ENCODE results near the gene MAP7D3. TPM values are rescaled to one million over a fixed set of nuclear protein-coding genes. Genes with fewer than 3 reads are reported as not detected.

MAP7D3 gene
- total and polyA plus RNA-seq, 2 of the 4 experiments (the other 2 are of a cell fraction), result 10.0 to 23.8 TPM

GRCh38 chrX:136165406-136165805 is 85.8 kb downstream of the MAP7D3 start:
- Histone ChIP-seq H3K9ac (ENCODE audit: low read depth, low read length) (no peak overlapping the region), H3K9me3 (ENCODE audit: control insufficient read depth, insufficient read depth, low read length) (no peaks in the 10 kb centered on the region), H2AK5ac (ENCODE audit: low read depth, low read length) (no peak overlapping the region), H4K91ac (ENCODE audit: insufficient read depth, low read depth, low read length) (no peak overlapping the region), H3K18ac (ENCODE audit: low read depth, low read length) (no peak overlapping the region), H3K9me1 (ENCODE audit: insufficient read depth, low read length) (peaks cover 3% of the 10 kb centered on the region; the same call in 1 of the 2 replicates), H2BK120ac (ENCODE audit: low read depth, low read length) (no peak overlapping the region), H3K27ac (ENCODE audit: insufficient read depth, low read length) (no peak overlapping the region), H2BK15ac (ENCODE audit: low read depth, low read length) (no peak overlapping the region), H2AK9ac (replicated peaks; ENCODE audit: low read depth, low read length, poor library complexity) (no peak overlapping the region), H3K23ac (ENCODE audit: low read depth, low read length) (no peak overlapping the region), H3K4ac (ENCODE audit: low read depth, low read length) (no peak overlapping the region), H3K56ac (ENCODE audit: extremely low read depth, insufficient read depth, low read length) (no peak overlapping the region), H3K79me1 (ENCODE audit: low read depth in 1 of 2, low read length in 2 of 2) (peaks cover 8 to 12% of the 10 kb centered on the region in 2 experiments; a peak in 1 of 4 replicates), H4K5ac (ENCODE audit: low read depth, low read length) (no peak overlapping the region), H2BK20ac (ENCODE audit: low read depth, low read length) (no peak overlapping the region), H4K20me1 (ENCODE audit: insufficient read depth, low read length) (peaks cover 5% of the 10 kb centered on the region), H3K27me3 (ENCODE audit: control insufficient read depth, insufficient read depth, low read length) (no peaks in the 10 kb centered on the region), H4K8ac (ENCODE audit: low read depth in 2 of 2, low read length in 2 of 2) (no peak overlapping the region), H3K4me1 (ENCODE audit: control insufficient read depth, insufficient read depth, low read length) (peaks cover 16% of the 10 kb centered on the region), H3K36me3 (ENCODE audit: control insufficient read depth, insufficient read depth, low read length) (no peaks in the 10 kb centered on the region; the same call in 1 of the 2 replicates), H3K4me3 (ENCODE audit: insufficient read depth, low read depth, low read length) (no peak overlapping the region), H2AFZ (replicated peaks; ENCODE audit: low read length, poor library complexity) (no peak overlapping the region), H2BK5ac (ENCODE audit: low read depth, low read length, poor library complexity, severe bottlenecking) (no peak overlapping the region), H3K14ac (replicated peaks; ENCODE audit: low read depth, low read length) (no peak overlapping the region), H3K4me2 (ENCODE audit: low read depth, low read length) (no peak overlapping the region)
- TF ChIP-seq CEBPB (IDR thresholded peaks at IDR 0.05; ENCODE audit: low read depth, low read length) (no peak), FOS (IDR thresholded peaks at IDR 0.05; ENCODE audit: low read depth, low read length) (no peak), BHLHE40 (IDR thresholded peaks at IDR 0.05; ENCODE audit: low read depth, low read length) (no peak), MAFK (IDR thresholded peaks at IDR 0.05; ENCODE audit: low read depth, low read length) (no peak), NFE2L2 (IDR thresholded peaks at IDR 0.05; ENCODE audit: low read depth, low read length) (no peak), POLR2A (IDR thresholded peaks at IDR 0.05; ENCODE audit: low read depth, low read length) (no peak), RCOR1 (IDR thresholded peaks at IDR 0.05; ENCODE audit: insufficient replicate concordance, low read length) (no peak), RFX5 (IDR thresholded peaks at IDR 0.05; ENCODE audit: low read depth, low read length) (no peak), SMC3 (IDR thresholded peaks at IDR 0.05; ENCODE audit: low read depth, low read length) (no peak), RAD21 (IDR thresholded peaks at IDR 0.05; ENCODE audit: low read length) (no peak), CHD1 (IDR thresholded peaks at IDR 0.05; ENCODE audit: low read depth, low read length) (no peak), MAZ (IDR thresholded peaks at IDR 0.05; ENCODE audit: borderline replicate concordance, low read depth, low read length) (no peak)
- TF ChIP-seq, protein P1, sequence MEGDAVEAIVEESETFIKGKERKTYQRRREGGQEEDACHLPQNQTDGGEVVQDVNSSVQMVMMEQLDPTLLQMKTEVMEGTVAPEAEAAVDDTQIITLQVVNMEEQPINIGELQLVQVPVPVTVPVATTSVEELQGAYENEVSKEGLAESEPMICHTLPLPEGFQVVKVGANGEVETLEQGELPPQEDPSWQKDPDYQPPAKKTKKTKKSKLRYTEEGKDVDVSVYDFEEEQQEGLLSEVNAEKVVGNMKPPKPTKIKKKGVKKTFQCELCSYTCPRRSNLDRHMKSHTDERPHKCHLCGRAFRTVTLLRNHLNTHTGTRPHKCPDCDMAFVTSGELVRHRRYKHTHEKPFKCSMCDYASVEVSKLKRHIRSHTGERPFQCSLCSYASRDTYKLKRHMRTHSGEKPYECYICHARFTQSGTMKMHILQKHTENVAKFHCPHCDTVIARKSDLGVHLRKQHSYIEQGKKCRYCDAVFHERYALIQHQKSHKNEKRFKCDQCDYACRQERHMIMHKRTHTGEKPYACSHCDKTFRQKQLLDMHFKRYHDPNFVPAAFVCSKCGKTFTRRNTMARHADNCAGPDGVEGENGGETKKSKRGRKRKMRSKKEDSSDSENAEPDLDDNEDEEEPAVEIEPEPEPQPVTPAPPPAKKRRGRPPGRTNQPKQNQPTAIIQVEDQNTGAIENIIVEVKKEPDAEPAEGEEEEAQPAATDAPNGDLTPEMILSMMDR (conservative IDR thresholded peaks at IDR 0.05; ENCODE audit: low read depth, low read length), result no peak
- ChIA-PET POLR2A (ENCODE audit: unreplicated experiment) (no interaction called here), CTCF (interaction anchor here (1.0 to 1.7 kb wide), 2 partner anchors 135 to 137 kb away, joined by 4 to 8 read pairs; no protein-coding TSS in a partner anchor)
- in situ Hi-C loops (cut with MboI; ENCODE audit: low sequenced_read_pairs) (no loop called here), intact Hi-C loops (cut with micrococcal nuclease) (no loop called here), dilution Hi-C loops (cut with HindIII; ENCODE audit: low sequenced_read_pairs, unreplicated experiment) (no loop called here)
- DNase-seq (no peak), ATAC-seq (ENCODE audit: low read depth) (no peak)
- no CpG with 5 or more reads among the region's 3 CpGs for WGBS, 2 experiments (ENCODE audit: extremely low coverage in 2 of 2, insufficient read length in 1 of 2)
- no TSS peak for BruUV-seq (replicated peaks)
